B cell (primary cell): Measurements from ENCODE around the gene TMC8. TPM values are rescaled to one million over a fixed set of nuclear protein-coding genes. Genes with fewer than 3 reads are reported as not detected.

Experiments
- ATAC-seq: fragments of 200-7000 bp; cut with Tn5 transposase; one replicate; pipeline ENCODE4 v1.10.0; 2021; ENCODE audit warnings: low read depth, mild to moderate bottlenecking, moderate number of reproducible peaks, moderate library complexity
- CTCF ChIA-PET: fragments of 350-600 bp; sonication (Branson Sonifier 250); formaldehyde crosslinking; loops from one replicate; lab custom pipeline; 2021; ENCODE audit warnings: antibody characterized with exemption, inconsistent platforms; lab: Charles Lee
- POLR2A ChIA-PET: fragments of 350-600 bp; sonication (Branson Sonifier 250); formaldehyde crosslinking; loops from one replicate; lab custom pipeline; 2021; ENCODE audit warnings: antibody characterized with exemption; lab: Charles Lee
- DNase-seq: peaks from one replicate; pipeline ENCODE4 v3.0.0; 2013
- H2AFZ ChIP-seq: 2 replicates; pipeline ENCODE4 v1.6.1; 2012; ENCODE audit warnings: mild to moderate bottlenecking, low read depth, low read length; ENCODE audit not compliant: insufficient read depth, poor library complexity, severe bottlenecking
- H3K27ac ChIP-seq, 2 donors: 1 replicate in 1 of 2; 2 replicates in 1 of 2; pipeline ENCODE4 v1.5.1; 2012 to 2013; ENCODE audit warnings: low read length in 2 of 2, mild to moderate bottlenecking in 2 of 2, moderate library complexity in 1 of 2
- H3K27me3 ChIP-seq, 4 experiments: fragments of 200-600 bp in 1 of 4; sonication (generic) in 1 of 4; replicated peaks in 1 of 4; 1 replicate in 2 of 4; 2 replicates in 2 of 4; pipeline versions ENCODE4 v1.6.1 to v1.7.0; 2013 to 2016; ENCODE audit warnings: low read length in 3 of 4, mild to moderate bottlenecking in 2 of 4, mixed read lengths in 1 of 4, moderate library complexity in 1 of 4; ENCODE audit not compliant: insufficient read depth in 4 of 4, control insufficient read depth in 3 of 4; ENCODE audit errors: control extremely low read depth in 1 of 4
- H3K36me3 ChIP-seq, 2 experiments: replicated peaks in 1 of 2; 1 replicate in 1 of 2; 2 replicates in 1 of 2; pipeline versions ENCODE4 v1.6.1 to v1.7.1; 2013; ENCODE audit warnings: low read length in 1 of 2; ENCODE audit not compliant: insufficient read depth in 2 of 2, control insufficient read depth in 1 of 2; ENCODE audit errors: control extremely low read depth in 1 of 2, extremely low read depth in 1 of 2
- H3K4me1 ChIP-seq, 2 donors: fragments of 200-600 bp in 1 of 2; sonication (generic) in 1 of 2; 1 replicate in 1 of 2; 2 replicates in 1 of 2; pipeline versions ENCODE4 v1.5.1 to v1.6.1; 2013 to 2017; ENCODE audit warnings: low read length in 2 of 2; ENCODE audit not compliant: control insufficient read depth in 2 of 2, insufficient read depth in 2 of 2
- H3K4me2 ChIP-seq: replicated peaks from 2 replicates; pipeline ENCODE3; 2012; ENCODE audit warnings: mild to moderate bottlenecking, low read depth, low read length; ENCODE audit not compliant: poor library complexity, severe bottlenecking
- H3K4me3 ChIP-seq, 5 experiments: fragments of 200-600 bp in 1 of 5; sonication (generic) in 1 of 5; 1 replicate in 3 of 5; 2 replicates in 2 of 5; pipeline versions ENCODE4 v1.5.1 to v1.7.0; 2011 to 2016; ENCODE audit warnings: low read length in 4 of 5, mild to moderate bottlenecking in 4 of 5, low read depth in 2 of 5, control low read depth in 1 of 5, moderate library complexity in 1 of 5; ENCODE audit not compliant: insufficient read depth in 1 of 5; ENCODE audit errors: control extremely low read depth in 1 of 5, extremely low read depth in 1 of 5
- H3K79me2 ChIP-seq: fragments of 200-600 bp; sonication (generic); one replicate; pipeline ENCODE4 v1.6.0; 2016; ENCODE audit warnings: low read length; ENCODE audit not compliant: control insufficient read depth, insufficient read depth
- H3K9ac ChIP-seq: fragments of 200-600 bp; sonication (generic); 2 replicates; pipeline ENCODE4 v1.6.1; 2017; ENCODE audit warnings: mild to moderate bottlenecking, low read length, moderate library complexity
- H3K9me3 ChIP-seq, 3 donors: one replicate each; pipeline versions ENCODE4 v1.6.1 to v1.7.1; 2013; ENCODE audit warnings: low read length in 2 of 3; ENCODE audit not compliant: control insufficient read depth in 2 of 3, insufficient read depth in 1 of 3; ENCODE audit errors: control extremely low read depth in 1 of 3
- H4K20me1 ChIP-seq: 2 replicates; pipeline ENCODE4 v1.6.0; 2012; ENCODE audit warnings: mild to moderate bottlenecking, low read length; ENCODE audit not compliant: insufficient read depth, control insufficient read depth, poor library complexity, severe bottlenecking
- H3K27ac Mint-ChIP-seq: one replicate; pipeline ENCODE4 v1.8.0; 2021; ENCODE audit warnings: mixed read lengths
- H3K27me3 Mint-ChIP-seq: one replicate; pipeline ENCODE4 v1.8.0; 2021; ENCODE audit warnings: mixed read lengths
- H3K4me1 Mint-ChIP-seq: one replicate; pipeline ENCODE4 v1.8.0; 2021; ENCODE audit warnings: mixed read lengths
- H3K4me3 Mint-ChIP-seq: one replicate; pipeline ENCODE4 v1.8.0; 2021; ENCODE audit warnings: mixed read lengths
- H3K9me3 Mint-ChIP-seq: one replicate; pipeline ENCODE4 v1.8.0; 2022; ENCODE audit warnings: mixed read lengths; ENCODE audit not compliant: insufficient read depth
- EZH2 ChIP-seq: IDR thresholded peaks from 2 replicates; pipeline ENCODE4 v1.6.1; 2012; ENCODE audit warnings: borderline replicate concordance, low read depth, mild to moderate bottlenecking, moderate library complexity, low read length; ENCODE audit not compliant: insufficient read depth, poor library complexity, severe bottlenecking
- WGBS: methylation state at CpG from one replicate; pipeline ENCODE4 v1.1.5; 2013; ENCODE audit warnings: missing lambda C conversion rate; ENCODE audit not compliant: insufficient coverage; 5-methylcytosine and 5-hydroxymethylcytosine counted together
- intact Hi-C: fragments of 100-400 bp; cut with micrococcal nuclease; formaldehyde crosslinking; loops from one replicate; pipeline ENCODE4 v1.10.0; 2022
- polyA plus RNA-seq: library from polyadenylated mRNA; depleted of rRNA; stranded (reverse); fragments of >200 nt; gene quantifications from 2 replicates; pipeline ENCODE4 v1.2.3, GENCODE V29; 2012
- total RNA-seq, 2 donors: library from RNA; stranded (reverse); fragments of 120-200 nt in 1 of 2; gene quantifications; 1 replicate in 1 of 2; 2 replicates in 1 of 2; pipeline versions ENCODE4 v1.2.3 to v1.2.4, GENCODE V29; 2013 to 2022
- TF ChIP-seq, protein P1 (sequence below): fragments of 200-600 bp; IDR thresholded peaks from one replicate; pipeline ENCODE4 v1.8.0; 2022; ENCODE audit warnings: antibody characterized with exemption, mild to moderate bottlenecking

Gene TMC8
- total and polyA plus RNA-seq, 2 donors (not counting 1 experiment from before 2014, with no cell fraction given): 235 to 352 TPM

DNA sequence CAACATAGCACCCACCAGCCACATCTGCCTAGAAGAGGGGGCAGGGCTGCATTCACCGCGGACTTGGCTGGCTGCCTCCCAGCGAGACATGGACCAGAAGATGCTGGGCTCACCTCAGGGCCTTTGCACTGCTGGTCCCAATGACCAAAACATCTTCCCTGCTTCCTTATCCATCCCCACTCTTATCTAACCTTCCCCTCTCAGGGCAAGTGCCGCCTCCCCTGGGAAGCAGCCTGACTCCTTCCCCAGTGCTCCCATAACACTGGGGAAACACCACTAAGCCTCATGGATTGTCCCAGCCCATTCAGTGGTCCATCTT lies 7.7 kb upstream of the TMC8 start:
- POLR2A ChIA-PET: interaction anchor here (5.5 kb wide), 1 partner anchor 11 kb away, joined by 31 read pairs; no protein-coding TSS in a partner anchor
- Histone ChIP-seq H3K4me2 (peak overlapping the region; percentile 21), H3K9ac (no peak overlapping the region), H3K9me3 (no peaks in the 10 kb centered on the region), H4K20me1 (peaks cover 94% of the 10 kb centered on the region), H3K27me3 (no peaks in the 10 kb centered on the region), H3K4me1 (peaks cover 68 to 73% of the 10 kb centered on the region in 2 donors), H3K4me3 (no peak overlapping the region), H3K79me2 (peaks cover 75% of the 10 kb centered on the region), H2AFZ (no peak overlapping the region), H3K27ac (peak overlapping the region in 1 of 2 donors; percentile 77), H3K36me3 (peaks cover 8 to 87% of the 10 kb centered on the region in 2 experiments)
- DNase-seq (no peak), ATAC-seq (no peak)
- intact Hi-C loops: no loop called here
- H3K27ac Mint-ChIP-seq: peak overlapping the region; percentile 93
- CTCF ChIA-PET: interaction anchor here (1.1 to 13.9 kb wide), 4 partner anchors 9 to 70 kb away, joined by 3 to 169 read pairs (median 12); partner anchors contain the start of gene SYNGR2
- H3K27me3 Mint-ChIP-seq: no peaks in the 10 kb centered on the region
- no peaks in the 10 kb centered on the region for H3K9me3 Mint-ChIP-seq
- H3K4me1 Mint-ChIP-seq: peaks cover 72% of the 10 kb centered on the region
- 96% methylated on average over 2 of the region's 4 CpGs for WGBS
- TF ChIP-seq, protein P1, sequence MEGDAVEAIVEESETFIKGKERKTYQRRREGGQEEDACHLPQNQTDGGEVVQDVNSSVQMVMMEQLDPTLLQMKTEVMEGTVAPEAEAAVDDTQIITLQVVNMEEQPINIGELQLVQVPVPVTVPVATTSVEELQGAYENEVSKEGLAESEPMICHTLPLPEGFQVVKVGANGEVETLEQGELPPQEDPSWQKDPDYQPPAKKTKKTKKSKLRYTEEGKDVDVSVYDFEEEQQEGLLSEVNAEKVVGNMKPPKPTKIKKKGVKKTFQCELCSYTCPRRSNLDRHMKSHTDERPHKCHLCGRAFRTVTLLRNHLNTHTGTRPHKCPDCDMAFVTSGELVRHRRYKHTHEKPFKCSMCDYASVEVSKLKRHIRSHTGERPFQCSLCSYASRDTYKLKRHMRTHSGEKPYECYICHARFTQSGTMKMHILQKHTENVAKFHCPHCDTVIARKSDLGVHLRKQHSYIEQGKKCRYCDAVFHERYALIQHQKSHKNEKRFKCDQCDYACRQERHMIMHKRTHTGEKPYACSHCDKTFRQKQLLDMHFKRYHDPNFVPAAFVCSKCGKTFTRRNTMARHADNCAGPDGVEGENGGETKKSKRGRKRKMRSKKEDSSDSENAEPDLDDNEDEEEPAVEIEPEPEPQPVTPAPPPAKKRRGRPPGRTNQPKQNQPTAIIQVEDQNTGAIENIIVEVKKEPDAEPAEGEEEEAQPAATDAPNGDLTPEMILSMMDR: no peak
- no peak for TF ChIP-seq EZH2
- H3K4me3 Mint-ChIP-seq: peak overlapping the region; percentile 53

DNA sequence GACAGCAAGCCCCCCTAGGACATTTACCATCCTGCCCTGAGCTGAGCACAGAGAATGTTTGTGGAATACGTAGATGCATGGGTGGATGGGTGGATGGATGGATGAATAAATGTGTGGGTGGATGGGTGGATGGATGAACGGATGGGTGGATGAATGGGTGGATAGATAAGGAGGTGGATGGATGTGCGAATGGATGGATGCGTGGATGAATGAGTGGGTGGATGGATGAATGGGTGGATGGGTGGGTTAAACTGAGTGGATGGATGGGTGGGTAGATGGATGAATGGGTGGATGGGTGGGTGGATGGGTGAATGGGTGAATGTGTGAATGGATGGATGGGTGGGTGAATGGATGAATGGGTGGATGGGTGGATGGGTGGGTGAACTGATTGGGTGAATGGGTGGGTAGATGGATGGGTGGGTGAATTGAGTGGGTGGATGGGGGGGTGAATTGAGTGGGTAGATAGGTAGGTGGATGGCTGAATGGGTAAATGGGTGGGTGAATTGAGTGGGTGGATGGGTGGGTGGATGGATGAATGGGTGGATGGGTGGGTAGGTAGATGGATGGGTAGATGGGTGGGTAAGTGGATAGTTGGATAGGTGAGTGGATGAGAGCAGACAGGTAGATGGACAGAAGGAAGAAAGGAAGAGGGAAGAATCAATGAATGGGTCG lies 7.2 kb upstream of the TMC8 start:
- TF ChIP-seq EZH2: no peak
- TF ChIP-seq, protein P1: no peak
- Histone ChIP-seq H3K4me1 (peaks cover 68 to 73% of the 10 kb centered on the region in 2 donors), H3K27me3 (no peaks in the 10 kb centered on the region), H3K4me3 (no peak overlapping the region), H3K9ac (no peak overlapping the region), H3K79me2 (peaks cover 78% of the 10 kb centered on the region), H3K4me2 (peak overlapping the region; percentile 100), H3K27ac (peak overlapping the region; percentile 62 to 77), H2AFZ (no peak overlapping the region), H4K20me1 (peaks cover 94% of the 10 kb centered on the region), H3K9me3 (no peaks in the 10 kb centered on the region), H3K36me3 (peaks cover 8 to 84% of the 10 kb centered on the region in 2 experiments)
- 99% methylated on average over 5 of the region's 5 CpGs for WGBS
- ChIA-PET CTCF (interaction anchor here (1.0 to 13.9 kb wide), 5 partner anchors 12 to 299 kb away, joined by 3 to 169 read pairs (median 16); partner anchors contain the start of gene SYNGR2), POLR2A (interaction anchor here (0.5 to 22.6 kb wide), 5 partner anchors 10 to 52 kb away, joined by 4 to 432 read pairs (median 10); partner anchors contain the start of gene SYNGR2)
- ATAC-seq (no peak), DNase-seq (peak; percentile 5)
- H3K27me3 Mint-ChIP-seq: no peaks in the 10 kb centered on the region
- H3K9me3 Mint-ChIP-seq: no peaks in the 10 kb centered on the region
- intact Hi-C loops: no loop called here
- peak overlapping the region; percentile 93 for H3K27ac Mint-ChIP-seq
- H3K4me3 Mint-ChIP-seq: peak overlapping the region; percentile 68
- H3K4me1 Mint-ChIP-seq: peaks cover 70% of the 10 kb centered on the region
